H9 (cell line): ENCODE measurements around the gene CDYL2. TPM values are rescaled to one million over a fixed set of nuclear protein-coding genes. Genes with fewer than 3 reads are reported as not detected.

Experiments used
- DNase-seq: peaks from one replicate; pipeline ENCODE4 v3.0.0-alpha.2; 2017
- H2AFZ ChIP-seq: one replicate; pipeline ENCODE4 v1.6.1; 2013; ENCODE audit warnings: mild to moderate bottlenecking, low read length, control low read depth, moderate library complexity
- H2AK5ac ChIP-seq: 2 replicates; pipeline ENCODE4 v1.6.1; 2013; ENCODE audit warnings: low read length, control low read depth, mixed read lengths; ENCODE audit not compliant: insufficient read length
- H2BK120ac ChIP-seq: one replicate; pipeline ENCODE4 v1.6.1; 2013; ENCODE audit warnings: low read depth, mild to moderate bottlenecking, low read length, control low read depth, inconsistent platforms; ENCODE audit not compliant: poor library complexity, severe bottlenecking
- H2BK12ac ChIP-seq: 2 replicates; pipeline ENCODE4 v1.6.1; 2013; ENCODE audit warnings: low read length, control low read depth, mixed read lengths, low read depth; ENCODE audit not compliant: insufficient read length
- H2BK15ac ChIP-seq: 2 replicates; pipeline ENCODE4 v1.6.1; 2013; ENCODE audit warnings: low read depth, low read length, control low read depth
- H2BK20ac ChIP-seq: one replicate; pipeline ENCODE4 v1.6.1; 2013; ENCODE audit warnings: low read depth, mild to moderate bottlenecking, low read length, control low read depth, inconsistent platforms; ENCODE audit not compliant: poor library complexity, severe bottlenecking
- H2BK5ac ChIP-seq: 2 replicates; pipeline ENCODE4 v1.6.1; 2013; ENCODE audit warnings: low read length, control low read depth, mixed read lengths; ENCODE audit not compliant: insufficient read length
- H3K14ac ChIP-seq: 2 replicates; pipeline ENCODE4 v1.6.1; 2013; ENCODE audit warnings: low read length, control low read depth; ENCODE audit not compliant: insufficient read depth
- H3K18ac ChIP-seq: 2 replicates; pipeline ENCODE4 v1.6.1; 2013; ENCODE audit warnings: low read depth, mild to moderate bottlenecking, mixed read lengths, low read length, control low read depth; ENCODE audit not compliant: insufficient read length
- H3K23ac ChIP-seq: 2 replicates; pipeline ENCODE4 v1.6.1; 2013; ENCODE audit warnings: low read length, control low read depth, mixed read lengths, low read depth; ENCODE audit not compliant: insufficient read length
- H3K23me2 ChIP-seq: 2 replicates; pipeline ENCODE4 v1.6.1; 2013; ENCODE audit warnings: low read depth, mild to moderate bottlenecking, mixed read lengths, low read length, control low read depth; ENCODE audit not compliant: insufficient read length, poor library complexity, severe bottlenecking
- H3K27ac ChIP-seq: 2 replicates; pipeline ENCODE4 v1.5.1; 2013; ENCODE audit warnings: low read length, control low read depth, mixed read lengths, low read depth; ENCODE audit not compliant: insufficient read length
- H3K27me3 ChIP-seq: 2 replicates; pipeline ENCODE4 v1.6.1; 2013; ENCODE audit warnings: low read length, control low read depth, inconsistent platforms; ENCODE audit not compliant: insufficient read depth
- H3K4ac ChIP-seq: 2 replicates; pipeline ENCODE4 v1.6.1; 2013; ENCODE audit warnings: low read depth, mild to moderate bottlenecking, control low read depth, inconsistent platforms, low read length, moderate library complexity
- H3K4me1 ChIP-seq: 2 replicates; pipeline ENCODE4 v1.6.1; 2013; ENCODE audit warnings: low read length, control low read depth, inconsistent platforms; ENCODE audit not compliant: insufficient read depth
- H3K4me2 ChIP-seq: 2 replicates; pipeline ENCODE4 v1.6.1; 2013; ENCODE audit warnings: low read length, control low read depth, mixed read lengths; ENCODE audit not compliant: insufficient read length, insufficient read depth
- H3K56ac ChIP-seq: 2 replicates; pipeline ENCODE4 v1.6.1; 2013; ENCODE audit warnings: low read depth, mild to moderate bottlenecking, mixed read lengths, low read length, control low read depth; ENCODE audit not compliant: insufficient read length
- H3K79me1 ChIP-seq: 2 replicates; pipeline ENCODE4 v1.6.1; 2013; ENCODE audit warnings: low read depth, mild to moderate bottlenecking, moderate library complexity, low read length, control low read depth, inconsistent platforms; ENCODE audit not compliant: insufficient read depth, poor library complexity, severe bottlenecking
- H3K79me2 ChIP-seq: 2 replicates; pipeline ENCODE4 v1.6.1; 2013; ENCODE audit warnings: low read length, control low read depth, inconsistent platforms; ENCODE audit not compliant: insufficient read depth
- H3K9ac ChIP-seq: 2 replicates; pipeline ENCODE4 v1.6.1; 2013; ENCODE audit warnings: low read length, control low read depth, mixed read lengths; ENCODE audit not compliant: insufficient read length; ENCODE audit errors: extremely low read depth
- H3K9me3 ChIP-seq: one replicate; pipeline ENCODE4 v1.6.1; 2013; ENCODE audit warnings: low read depth, low read length, inconsistent platforms; ENCODE audit not compliant: control insufficient read depth
- H3T11ph ChIP-seq: one replicate; pipeline ENCODE4 v1.6.1; 2013; ENCODE audit warnings: mild to moderate bottlenecking, low read length, control low read depth, inconsistent platforms
- H4K20me1 ChIP-seq: one replicate; pipeline ENCODE4 v1.6.1; 2013; ENCODE audit not compliant: control insufficient read depth, insufficient read length, insufficient read depth
- H4K5ac ChIP-seq: 2 replicates; pipeline ENCODE4 v1.6.1; 2013; ENCODE audit warnings: low read depth, mild to moderate bottlenecking, mixed read lengths, low read length, control low read depth; ENCODE audit not compliant: insufficient read length
- H4K8ac ChIP-seq: replicated peaks from 2 replicates; pipeline ENCODE4 v1.6.1; 2013; ENCODE audit warnings: low read length, control low read depth, mixed read lengths, low read depth; ENCODE audit not compliant: insufficient read length
- H4K91ac ChIP-seq: 2 replicates; pipeline ENCODE4 v1.6.1; 2013; ENCODE audit warnings: low read depth, mild to moderate bottlenecking, moderate library complexity, mixed read lengths, low read length, control low read depth; ENCODE audit not compliant: insufficient read length
- H3K27ac Mint-ChIP-seq, 3 experiments: 2 replicates in 2 of 3; 3 replicates in 1 of 3; pipeline ENCODE4 v1.8.0; 2020 to 2021; ENCODE audit warnings: mixed read lengths in 3 of 3, mild to moderate bottlenecking in 1 of 3, moderate library complexity in 1 of 3
- H3K27me3 Mint-ChIP-seq: 2 replicates; pipeline ENCODE4 v1.8.0; 2021; ENCODE audit warnings: low read depth, mild to moderate bottlenecking, moderate library complexity, mixed read lengths
- H3K36me3 Mint-ChIP-seq, 3 experiments: 2 replicates in 2 of 3; 3 replicates in 1 of 3; pipeline ENCODE4 v1.8.0; 2020 to 2021; ENCODE audit warnings: low read depth in 3 of 3, mixed read lengths in 3 of 3; ENCODE audit not compliant: insufficient read depth in 1 of 3
- H3K4me1 Mint-ChIP-seq, 2 experiments: 2 replicates each; pipeline ENCODE4 v1.8.0; 2020; ENCODE audit warnings: mixed read lengths in 2 of 2
- H3K4me3 Mint-ChIP-seq, 2 experiments: 2 replicates in 1 of 2; 3 replicates in 1 of 2; pipeline ENCODE4 v1.8.0; 2020 to 2021; ENCODE audit warnings: mild to moderate bottlenecking in 2 of 2, mixed read lengths in 2 of 2, moderate library complexity in 1 of 2
- H3K9me3 Mint-ChIP-seq, 2 experiments: 2 replicates in 1 of 2; 3 replicates in 1 of 2; pipeline ENCODE4 v1.8.0; 2020; ENCODE audit warnings: mild to moderate bottlenecking in 2 of 2, mixed read lengths in 2 of 2, moderate library complexity in 1 of 2
- CTCF ChIP-seq: fragments of 200-600 bp; sonication (generic); conservative IDR thresholded peaks from 3 replicates; pipeline ENCODE4 v1.8.0; 2021; ENCODE audit warnings: antibody characterized with exemption, mild to moderate bottlenecking
- WGBS: extraction: QIAGEN DNeasy Blood & Tissue Kit; methylation state at CpG from one replicate; pipeline ENCODE4 v1.1.7; 2013; ENCODE audit warnings: missing lambda C conversion rate, low lambda C conversion rate, mixed read lengths; ENCODE audit not compliant: insufficient read length; ENCODE audit errors: extremely low coverage; 5-methylcytosine and 5-hydroxymethylcytosine counted together
- total RNA-seq: library from RNA; stranded (reverse); gene quantifications from 2 replicates; pipeline ENCODE4 v1.2.1, GENCODE V29; 2021

Gene CDYL2
- total RNA-seq, 1 experiment from 2014 or later, result 4.2 TPM

DNA sequence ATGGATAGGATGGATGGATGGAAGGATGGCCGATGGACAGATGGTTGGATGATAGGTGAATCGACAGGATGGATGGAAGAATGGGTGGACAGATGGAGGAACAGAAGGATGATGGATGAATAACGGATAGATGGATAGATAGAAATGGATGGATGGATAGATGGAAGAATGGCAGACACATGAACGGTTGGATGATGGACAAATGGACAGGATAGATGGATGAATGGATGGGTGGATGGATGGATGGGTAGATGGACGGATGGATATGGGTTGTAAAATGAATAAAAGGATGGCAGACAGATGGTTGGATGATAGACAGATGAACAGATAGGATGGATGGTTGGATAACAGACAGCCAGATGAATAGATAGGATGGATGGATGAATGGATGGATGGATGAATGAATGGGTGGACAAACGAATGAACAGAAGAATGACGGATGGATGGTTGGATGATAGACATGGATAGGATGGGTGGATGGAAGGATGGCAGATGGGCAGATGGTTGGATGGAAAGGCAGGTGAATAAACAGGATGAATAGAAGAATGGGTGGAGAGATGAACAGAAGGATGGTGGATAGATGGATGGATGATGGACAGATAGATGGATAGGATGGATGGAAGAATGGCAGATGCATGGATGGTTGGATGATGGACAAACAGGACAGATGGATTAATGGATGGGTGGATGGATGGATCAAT is 207.7 kb downstream of the CDYL2 start:
- Histone ChIP-seq H2BK12ac (no peak overlapping the region), H3K4me2 (no peak overlapping the region), H2BK15ac (no peak overlapping the region), H3K4me1 (no peaks in the 10 kb centered on the region), H3K18ac (no peak overlapping the region), H2BK5ac (no peak overlapping the region), H3K23me2 (no peaks in the 10 kb centered on the region), H3K56ac (no peak overlapping the region), H3K9me3 (no peaks in the 10 kb centered on the region), H3K9ac (no peak overlapping the region), H3K14ac (no peak overlapping the region), H3K4ac (no peak overlapping the region), H2BK20ac (no peak overlapping the region), H4K5ac (no peak overlapping the region), H3K79me1 (no peaks in the 10 kb centered on the region), H4K8ac (no peak overlapping the region), H2BK120ac (no peak overlapping the region), H2AFZ (no peak overlapping the region), H2AK5ac (no peak overlapping the region), H4K91ac (no peak overlapping the region), H3T11ph (no peak overlapping the region), H3K79me2 (no peaks in the 10 kb centered on the region), H3K27ac (no peak overlapping the region), H3K27me3 (no peaks in the 10 kb centered on the region), H3K23ac (no peak overlapping the region), H4K20me1 (no peaks in the 10 kb centered on the region)
- Mint-ChIP-seq H3K27ac (no peak overlapping the region), H3K36me3 (peaks cover 0 to 3% (median 0%) of the 10 kb centered on the region in 3 experiments; a peak in 3 of 7 replicates), H3K4me1 (no peaks in the 10 kb centered on the region), H3K4me3 (no peak overlapping the region), H3K9me3 (peaks cover 13 to 26% of the 10 kb centered on the region in 2 experiments), H3K27me3 (peaks cover 18% of the 10 kb centered on the region)
- WGBS, result 100% methylated on average over 3 of the region's 7 CpGs
- DNase-seq, result no peak
- TF ChIP-seq CTCF, result no peak
